ENCODE measurements around the gene CNMD.

DNA sequence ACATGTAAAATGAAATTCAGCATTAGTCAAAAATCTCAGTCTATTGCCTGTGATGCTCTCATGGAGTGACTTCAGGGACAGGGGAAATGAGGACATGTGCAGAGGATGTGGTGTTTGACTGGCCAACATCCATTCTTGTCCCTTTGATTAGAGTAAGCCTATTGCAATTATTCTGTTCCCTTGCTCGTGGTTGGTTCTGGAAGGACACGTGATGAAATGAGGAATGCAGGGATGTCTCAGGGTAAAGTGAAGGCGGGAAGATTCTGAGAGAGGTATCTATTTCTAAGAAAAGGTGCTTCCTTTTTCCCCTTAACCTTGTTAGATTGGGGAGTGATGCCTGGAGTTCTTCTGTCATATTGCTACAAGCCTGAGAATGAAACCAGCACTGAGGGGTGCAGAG is 37.1 kb upstream of the CNMD start:
- TF ChIP-seq CTCF (conservative IDR thresholded peaks at IDR 0.05; ENCODE audit: low read depth, low read length) (no peak), EZH2 (IDR thresholded peaks at IDR 0.05; ENCODE audit: borderline replicate concordance, low read depth, low read length, poor library complexity, severe bottlenecking) (no peak)
